B cell (primary cell): Measurements from ENCODE around the gene KLRF2. TPM values are rescaled to one million over a fixed set of nuclear protein-coding genes. Genes with fewer than 3 reads are reported as not detected.

ENCODE experiments used
- ATAC-seq: fragments of 200-7000 bp; cut with Tn5 transposase; one replicate; pipeline ENCODE4 v1.10.0; 2021; ENCODE audit warnings: low read depth, mild to moderate bottlenecking, moderate number of reproducible peaks, moderate library complexity
- CTCF ChIA-PET: fragments of 350-600 bp; sonication (Branson Sonifier 250); formaldehyde crosslinking; loops from one replicate; lab custom pipeline; 2021; ENCODE audit warnings: antibody characterized with exemption, inconsistent platforms; lab: Charles Lee
- POLR2A ChIA-PET: fragments of 350-600 bp; sonication (Branson Sonifier 250); formaldehyde crosslinking; loops from one replicate; lab custom pipeline; 2021; ENCODE audit warnings: antibody characterized with exemption; lab: Charles Lee
- DNase-seq: peaks from one replicate; pipeline ENCODE4 v3.0.0; 2013
- H2AFZ ChIP-seq: 2 replicates; pipeline ENCODE4 v1.6.1; 2012; ENCODE audit warnings: mild to moderate bottlenecking, low read depth, low read length; ENCODE audit not compliant: insufficient read depth, poor library complexity, severe bottlenecking
- H3K27ac ChIP-seq, 2 donors: 1 replicate in 1 of 2; 2 replicates in 1 of 2; pipeline ENCODE4 v1.5.1; 2012 to 2013; ENCODE audit warnings: low read length in 2 of 2, mild to moderate bottlenecking in 2 of 2, moderate library complexity in 1 of 2
- H3K27me3 ChIP-seq, 4 experiments: fragments of 200-600 bp in 1 of 4; sonication (generic) in 1 of 4; replicated peaks in 1 of 4; 1 replicate in 2 of 4; 2 replicates in 2 of 4; pipeline versions ENCODE4 v1.6.1 to v1.7.0; 2013 to 2016; ENCODE audit warnings: low read length in 3 of 4, mild to moderate bottlenecking in 2 of 4, mixed read lengths in 1 of 4, moderate library complexity in 1 of 4; ENCODE audit not compliant: insufficient read depth in 4 of 4, control insufficient read depth in 3 of 4; ENCODE audit errors: control extremely low read depth in 1 of 4
- H3K36me3 ChIP-seq, 2 experiments: replicated peaks in 1 of 2; 1 replicate in 1 of 2; 2 replicates in 1 of 2; pipeline versions ENCODE4 v1.6.1 to v1.7.1; 2013; ENCODE audit warnings: low read length in 1 of 2; ENCODE audit not compliant: insufficient read depth in 2 of 2, control insufficient read depth in 1 of 2; ENCODE audit errors: control extremely low read depth in 1 of 2, extremely low read depth in 1 of 2
- H3K4me1 ChIP-seq, 2 donors: fragments of 200-600 bp in 1 of 2; sonication (generic) in 1 of 2; 1 replicate in 1 of 2; 2 replicates in 1 of 2; pipeline versions ENCODE4 v1.5.1 to v1.6.1; 2013 to 2017; ENCODE audit warnings: low read length in 2 of 2; ENCODE audit not compliant: control insufficient read depth in 2 of 2, insufficient read depth in 2 of 2
- H3K4me2 ChIP-seq: replicated peaks from 2 replicates; pipeline ENCODE3; 2012; ENCODE audit warnings: mild to moderate bottlenecking, low read depth, low read length; ENCODE audit not compliant: poor library complexity, severe bottlenecking
- H3K4me3 ChIP-seq, 5 experiments: fragments of 200-600 bp in 1 of 5; sonication (generic) in 1 of 5; 1 replicate in 3 of 5; 2 replicates in 2 of 5; pipeline versions ENCODE4 v1.5.1 to v1.7.0; 2011 to 2016; ENCODE audit warnings: low read length in 4 of 5, mild to moderate bottlenecking in 4 of 5, low read depth in 2 of 5, control low read depth in 1 of 5, moderate library complexity in 1 of 5; ENCODE audit not compliant: insufficient read depth in 1 of 5; ENCODE audit errors: control extremely low read depth in 1 of 5, extremely low read depth in 1 of 5
- H3K79me2 ChIP-seq: fragments of 200-600 bp; sonication (generic); one replicate; pipeline ENCODE4 v1.6.0; 2016; ENCODE audit warnings: low read length; ENCODE audit not compliant: control insufficient read depth, insufficient read depth
- H3K9ac ChIP-seq: fragments of 200-600 bp; sonication (generic); 2 replicates; pipeline ENCODE4 v1.6.1; 2017; ENCODE audit warnings: mild to moderate bottlenecking, low read length, moderate library complexity
- H3K9me3 ChIP-seq, 3 donors: one replicate each; pipeline versions ENCODE4 v1.6.1 to v1.7.1; 2013; ENCODE audit warnings: low read length in 2 of 3; ENCODE audit not compliant: control insufficient read depth in 2 of 3, insufficient read depth in 1 of 3; ENCODE audit errors: control extremely low read depth in 1 of 3
- H4K20me1 ChIP-seq: 2 replicates; pipeline ENCODE4 v1.6.0; 2012; ENCODE audit warnings: mild to moderate bottlenecking, low read length; ENCODE audit not compliant: insufficient read depth, control insufficient read depth, poor library complexity, severe bottlenecking
- H3K27ac Mint-ChIP-seq: one replicate; pipeline ENCODE4 v1.8.0; 2021; ENCODE audit warnings: mixed read lengths
- H3K27me3 Mint-ChIP-seq: one replicate; pipeline ENCODE4 v1.8.0; 2021; ENCODE audit warnings: mixed read lengths
- H3K4me1 Mint-ChIP-seq: one replicate; pipeline ENCODE4 v1.8.0; 2021; ENCODE audit warnings: mixed read lengths
- H3K4me3 Mint-ChIP-seq: one replicate; pipeline ENCODE4 v1.8.0; 2021; ENCODE audit warnings: mixed read lengths
- H3K9me3 Mint-ChIP-seq: one replicate; pipeline ENCODE4 v1.8.0; 2022; ENCODE audit warnings: mixed read lengths; ENCODE audit not compliant: insufficient read depth
- CTCF ChIP-seq: fragments of 200-600 bp; IDR thresholded peaks from one replicate; pipeline ENCODE4 v1.8.0; 2022; ENCODE audit warnings: antibody characterized with exemption, mild to moderate bottlenecking
- EZH2 ChIP-seq: IDR thresholded peaks from 2 replicates; pipeline ENCODE4 v1.6.1; 2012; ENCODE audit warnings: borderline replicate concordance, low read depth, mild to moderate bottlenecking, moderate library complexity, low read length; ENCODE audit not compliant: insufficient read depth, poor library complexity, severe bottlenecking
- WGBS: methylation state at CpG from one replicate; pipeline ENCODE4 v1.1.5; 2013; ENCODE audit warnings: missing lambda C conversion rate; ENCODE audit not compliant: insufficient coverage; 5-methylcytosine and 5-hydroxymethylcytosine counted together
- intact Hi-C: fragments of 100-400 bp; cut with micrococcal nuclease; formaldehyde crosslinking; loops from one replicate; pipeline ENCODE4 v1.10.0; 2022
- polyA plus RNA-seq: library from polyadenylated mRNA; depleted of rRNA; stranded (reverse); fragments of >200 nt; gene quantifications from 2 replicates; pipeline ENCODE4 v1.2.3, GENCODE V29; 2012
- total RNA-seq, 2 donors: library from RNA; stranded (reverse); fragments of 120-200 nt in 1 of 2; gene quantifications; 1 replicate in 1 of 2; 2 replicates in 1 of 2; pipeline versions ENCODE4 v1.2.3 to v1.2.4, GENCODE V29; 2013 to 2022

KLRF2 gene
- total and polyA plus RNA-seq, 2 donors (not counting 1 experiment from before 2014, with no cell fraction given), result 0.36 TPM; not detected in 1

DNA sequence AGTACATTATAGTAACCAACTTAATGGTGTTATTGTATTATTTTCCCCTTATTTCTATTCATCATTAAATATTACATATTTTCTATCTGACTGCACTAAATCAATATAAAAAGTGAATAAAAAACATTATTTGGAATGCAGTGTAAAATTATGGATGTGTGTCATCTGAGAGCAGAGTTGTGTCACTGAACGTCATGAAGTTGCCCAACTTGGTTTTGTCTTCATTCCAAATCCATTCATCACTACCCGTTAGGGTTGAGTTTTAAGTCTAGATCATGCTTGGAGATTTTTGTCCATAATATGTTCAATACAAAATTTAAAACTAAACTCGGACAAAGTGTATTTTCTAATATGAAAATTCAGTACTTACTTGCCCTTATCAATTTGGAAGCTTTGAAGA, 37.9 kb upstream of the KLRF2 start:
- ATAC-seq (no peak), DNase-seq (no peak)
- H3K9ac ChIP-seq, result no peak overlapping the region
- H4K20me1 ChIP-seq, result no peaks in the 10 kb centered on the region
- no peaks in the 10 kb centered on the region for H3K27me3 Mint-ChIP-seq
- ChIA-PET POLR2A (no interaction called here), CTCF (no interaction called here)
- H3K4me2 ChIP-seq, result no peak overlapping the region
- no peak overlapping the region for H3K27ac ChIP-seq
- no peak overlapping the region for H2AFZ ChIP-seq
- intact Hi-C loops, result no loop called here
- H3K4me3 ChIP-seq, result no peak overlapping the region
- WGBS, result no CpG with 5 or more reads among the region's 3 CpGs
- peaks cover 0 to 6% (median 0%) of the 10 kb centered on the region in 3 donors for H3K9me3 ChIP-seq
- no peak overlapping the region for H3K4me3 Mint-ChIP-seq
- no peaks in the 10 kb centered on the region for H3K79me2 ChIP-seq
- H3K4me1 ChIP-seq, result no peaks in the 10 kb centered on the region
- peaks cover 7% of the 10 kb centered on the region for H3K9me3 Mint-ChIP-seq
- H3K27ac Mint-ChIP-seq, result no peak overlapping the region
- no peaks in the 10 kb centered on the region for H3K27me3 ChIP-seq
- no peaks in the 10 kb centered on the region for H3K4me1 Mint-ChIP-seq
- H3K36me3 ChIP-seq, result no peaks in the 10 kb centered on the region
- TF ChIP-seq CTCF, result no peak
- no peak for TF ChIP-seq EZH2

GRCh38 chr12:9848899-9849298, 32.4 kb upstream of the KLRF2 start:
- Histone ChIP-seq H3K4me1 (no peaks in the 10 kb centered on the region), H3K36me3 (peaks cover 1 to 25% of the 10 kb centered on the region in 2 experiments), H3K9me3 (peaks cover 1 to 17% (median 12%) of the 10 kb centered on the region in 3 donors), H3K27me3 (no peaks in the 10 kb centered on the region), H3K79me2 (no peaks in the 10 kb centered on the region), H2AFZ (no peak overlapping the region), H3K27ac (no peak overlapping the region), H3K9ac (no peak overlapping the region), H3K4me2 (no peak overlapping the region), H4K20me1 (no peaks in the 10 kb centered on the region), H3K4me3 (no peak overlapping the region)
- DNase-seq (no peak), ATAC-seq (no peak)
- no peaks in the 10 kb centered on the region for H3K27me3 Mint-ChIP-seq
- intact Hi-C loops, result no loop called here
- peaks cover 5% of the 10 kb centered on the region for H3K9me3 Mint-ChIP-seq
- no peak overlapping the region for H3K27ac Mint-ChIP-seq
- WGBS, result 97% methylated on average over 5 of the region's 5 CpGs
- no peak overlapping the region for H3K4me3 Mint-ChIP-seq
- CTCF ChIA-PET, result interaction anchor here (0.6 kb wide), 1 partner anchor 412 kb away, joined by 4 read pairs; no protein-coding TSS in a partner anchor
- H3K4me1 Mint-ChIP-seq, result no peaks in the 10 kb centered on the region
- TF ChIP-seq EZH2 (no peak), CTCF (no peak)
- POLR2A ChIA-PET, result no interaction called here
